Keratinocyte (primary cell): ENCODE data around the gene RNF169.

ENCODE experiments used
- CTCF ChIP-seq, 3 experiments: IDR thresholded peaks in 1 of 3; conservative IDR thresholded peaks in 1 of 3; optimal IDR thresholded peaks in 1 of 3; 2 replicates in 2 of 3; 3 replicates in 1 of 3; pipeline versions ENCODE3 to v1.5.1; 2011; ENCODE audit warnings: low read length in 3 of 3, mild to moderate bottlenecking in 3 of 3, moderate library complexity in 2 of 3, control low read depth in 1 of 3, inconsistent platforms in 1 of 3; ENCODE audit not compliant: insufficient read depth in 2 of 3; ENCODE audit errors: extremely low read depth in 1 of 3
- EZH2 ChIP-seq: IDR thresholded peaks from one replicate; pipeline ENCODE4 v1.6.1; 2012; ENCODE audit warnings: inconsistent platforms, mild to moderate bottlenecking, low read length, moderate library complexity

- no peak for TF ChIP-seq CTCF (optimal IDR thresholded peaks at IDR 0.05 in 1 of 3, IDR thresholded peaks at IDR 0.05 in 1 of 3, conservative IDR thresholded peaks at IDR 0.05 in 1 of 3; ENCODE audit: extremely low read depth in 1 of 3, insufficient read depth in 2 of 3, low read length in 3 of 3)
- TF ChIP-seq EZH2 = no peak
These were observed 25.1 kb upstream of the RNF169 start for GRCh38 chr11:74723511-74723910.
